RPMI7951 (cell line): ENCODE data around the gene CACNA1S. TPM values are rescaled to one million over a fixed set of nuclear protein-coding genes. Genes with fewer than 3 reads are reported as not detected.

ENCODE experiments used
- DNase-seq: peaks from one replicate; pipeline ENCODE4 v3.0.0-alpha.2; 2012; ENCODE audit warnings: low read depth
- total RNA-seq: library from RNA; depleted of rRNA; stranded (reverse); fragments of >200 nt; shearing (Covaris generic); gene quantifications from 2 replicates; pipeline ENCODE4 v1.2.3, GENCODE V29; 2014; rRNA removed

Gene CACNA1S
- not detected in 2 replicates for total RNA-seq

DNA sequence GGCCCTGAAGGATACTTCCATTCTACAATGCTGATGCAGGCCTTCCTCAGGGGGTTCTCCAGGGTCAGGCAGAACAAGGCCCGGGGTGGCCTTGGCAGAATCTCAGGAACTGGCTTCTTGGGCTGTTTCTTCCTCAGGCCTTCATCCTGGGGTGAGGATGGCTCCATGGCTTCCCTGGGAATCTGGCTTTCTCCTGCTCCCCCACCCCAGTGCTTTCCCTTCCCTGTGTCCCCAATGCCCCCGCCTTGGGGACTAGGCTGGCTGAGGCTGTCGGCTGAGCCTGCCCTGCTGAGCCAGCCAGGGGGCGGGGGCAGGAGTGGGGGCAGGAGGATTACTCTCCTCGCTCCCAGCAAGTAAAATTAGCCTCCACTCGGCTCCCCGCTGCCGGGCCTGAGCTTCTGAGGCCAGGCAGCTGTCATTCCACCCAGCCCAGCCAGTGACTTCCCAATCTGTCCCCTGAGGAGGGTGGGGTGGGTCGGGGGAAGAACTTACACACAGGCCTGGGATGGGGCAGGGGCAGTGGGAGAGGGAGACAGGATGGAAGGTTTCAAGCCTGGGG, at the start of gene CACNA1S:
Gene CACNA1S, minus strand, starts transcription at position 254 of the 559 bp plus-strand sequence. Its CDS starts 87 bp downstream, at position 167.
- DNase-seq = no peak

GRCh38 chr1:201157949-201158348, 45.7 kb upstream of the CACNA1S start:
- DNase-seq = no peak

GRCh38 chr1:201156819-201157218, 44.6 kb upstream of the CACNA1S start:
- DNase-seq = no peak

DNA sequence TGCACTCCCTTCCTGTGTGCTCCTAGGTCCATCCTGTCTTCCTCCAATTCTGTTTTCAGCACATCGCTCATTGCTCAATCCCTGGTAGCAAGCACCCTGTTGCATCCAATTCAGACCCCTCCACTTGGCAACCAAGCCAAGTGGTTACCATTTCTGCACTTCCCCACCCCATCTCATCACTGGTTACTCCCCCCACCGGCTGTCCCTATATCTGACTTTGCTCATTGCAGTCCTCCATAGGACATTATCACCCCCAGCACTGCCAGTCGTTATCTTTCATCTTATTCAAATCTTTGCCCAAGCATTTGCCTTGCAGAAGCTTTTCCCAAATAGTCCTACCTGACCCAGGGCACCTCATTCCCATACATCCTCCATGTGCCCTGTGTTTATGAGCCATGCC, 44.1 kb upstream of the CACNA1S start:
- DNase-seq = no peak

DNA sequence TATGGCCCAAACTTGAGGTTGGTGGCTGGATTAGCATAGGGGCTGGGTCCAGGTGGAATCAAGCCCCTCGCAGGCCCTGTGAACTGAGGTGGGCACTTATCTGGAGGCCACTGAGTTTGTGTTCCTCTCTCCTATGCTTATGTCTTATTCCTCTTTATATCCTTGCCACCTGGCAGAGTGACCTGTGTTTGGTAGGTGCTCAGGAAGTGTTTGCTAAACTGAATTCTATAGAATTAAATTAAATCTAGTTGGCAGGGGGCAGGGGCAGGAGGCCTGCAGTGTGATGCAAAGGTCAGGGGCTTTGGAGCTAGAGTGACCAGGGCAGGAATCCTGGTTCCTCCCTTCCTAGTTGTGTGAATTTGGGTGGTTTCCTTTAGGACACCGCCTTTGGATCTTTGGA, 43.1 kb upstream of the CACNA1S start:
- no peak for DNase-seq

GRCh38 chr1:201154389-201155165, 42.4 kb upstream of the CACNA1S start, which contains the start of gene TMEM9:
TMEM9 (minus strand) TSS chr1:201154474; CDS start chr1:201153923, 551 bp downstream.
- DNase-seq = peak; percentile 89

DNA sequence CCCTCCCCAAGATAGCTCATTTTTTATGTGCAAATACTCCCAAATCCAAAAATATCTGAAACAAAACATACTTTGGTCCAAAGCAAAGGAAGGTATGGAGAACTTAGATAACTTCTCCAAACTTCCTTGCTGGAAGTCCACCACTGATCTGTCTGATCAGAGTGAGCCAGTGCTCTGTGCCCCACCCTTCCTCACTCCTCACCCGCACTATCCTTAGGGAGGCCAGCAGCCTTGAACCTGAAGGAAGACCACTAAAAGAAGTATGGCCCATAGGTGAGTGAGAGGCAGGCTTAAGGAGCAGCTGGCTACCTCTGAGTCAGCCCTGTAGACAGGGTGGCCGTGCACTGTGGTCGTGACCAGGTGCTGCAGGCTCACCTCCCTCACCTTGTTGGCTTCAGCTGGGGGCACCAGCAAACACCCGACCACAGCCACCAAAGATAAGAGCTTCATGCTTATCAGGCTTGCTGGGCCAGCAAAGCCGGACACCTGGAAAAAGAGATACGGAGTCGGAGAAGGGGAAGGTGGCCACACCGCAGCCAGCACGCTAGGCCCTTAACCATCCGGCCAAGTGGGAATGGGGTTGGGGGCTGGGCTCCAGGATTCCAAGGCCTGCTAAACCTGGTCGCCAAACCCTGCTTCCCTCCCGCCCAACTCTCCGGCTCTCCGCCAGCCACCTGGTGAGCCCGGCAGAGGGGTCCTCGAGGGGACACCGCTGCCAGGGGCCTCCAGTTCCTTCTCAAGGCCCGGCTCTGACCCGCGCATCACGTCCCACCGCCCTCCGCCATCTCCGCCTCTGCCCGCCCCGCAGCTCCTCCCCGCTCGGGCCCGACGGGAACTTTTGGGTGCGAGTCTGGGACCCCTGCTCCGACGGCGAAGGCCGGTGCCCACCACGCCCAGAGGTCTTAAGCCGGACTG, 41.5 kb upstream of the CACNA1S start:
- no peak for DNase-seq

- peak; percentile 29 for DNase-seq
Measured at GRCh38 chr1:201149400-201149799, 37.2 kb upstream of the CACNA1S start.

- no peak for DNase-seq
Measured at GRCh38 chr1:201147396-201148015, 35.3 kb upstream of the CACNA1S start.

DNA sequence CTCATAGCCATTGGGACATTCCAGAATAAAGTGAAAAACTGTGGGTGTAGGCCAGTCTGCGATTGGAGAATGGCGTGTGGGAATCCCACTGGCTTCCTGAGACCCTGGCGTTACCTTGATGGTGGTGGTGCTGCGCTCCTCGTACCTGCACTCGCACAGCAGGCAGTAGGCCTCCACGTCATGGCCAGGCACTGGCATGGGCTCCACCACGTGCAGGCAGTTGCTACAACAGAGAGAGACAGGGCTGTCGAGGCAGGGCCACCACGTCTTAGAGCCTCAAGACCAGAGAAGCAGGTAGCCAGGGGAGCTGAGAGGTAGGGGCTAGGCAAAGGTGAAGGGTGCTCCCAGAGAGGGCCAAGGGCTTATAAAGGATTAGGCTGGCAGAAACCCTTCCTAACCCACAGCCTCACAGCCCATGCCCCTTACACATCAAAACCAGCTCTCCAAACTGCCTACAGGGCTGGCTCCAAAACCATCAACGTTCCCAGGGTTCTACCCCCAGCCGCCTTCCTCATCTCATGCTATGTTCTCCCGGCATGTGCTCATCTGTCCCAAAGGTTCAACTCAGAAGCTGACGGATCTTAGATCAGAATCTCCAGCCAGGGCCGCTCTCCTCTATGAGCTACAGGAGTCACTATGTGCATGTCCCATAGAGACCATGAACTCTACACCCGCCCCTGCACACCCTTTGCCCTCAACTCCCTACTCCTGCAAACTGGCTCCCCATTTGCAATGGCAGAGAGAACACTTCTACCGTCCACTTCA, 34.6 kb upstream of the CACNA1S start:
- no peak for DNase-seq

GRCh38 chr1:201145816-201146215, 33.6 kb upstream of the CACNA1S start:
- DNase-seq = no peak

DNA sequence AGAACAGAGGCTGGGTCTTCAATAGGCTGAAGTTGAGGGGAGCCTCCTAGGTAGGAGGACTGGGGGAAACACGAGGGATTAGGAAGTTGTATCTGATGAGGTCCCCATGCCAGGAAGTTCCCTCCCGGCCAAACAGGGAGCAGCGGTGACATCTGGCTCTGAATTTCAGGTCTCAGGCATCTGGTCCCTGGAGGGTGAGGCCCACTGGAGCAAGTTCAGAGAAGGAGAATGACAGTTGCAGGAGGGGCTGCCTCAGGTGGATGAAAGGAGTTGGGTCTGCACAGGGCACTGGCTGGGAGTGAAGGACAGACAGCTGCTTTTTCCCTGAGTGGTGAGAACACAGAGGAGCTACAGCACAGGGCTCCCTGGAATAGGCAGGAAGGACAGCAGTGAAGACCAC, 32.9 kb upstream of the CACNA1S start:
- DNase-seq = no peak

DNA sequence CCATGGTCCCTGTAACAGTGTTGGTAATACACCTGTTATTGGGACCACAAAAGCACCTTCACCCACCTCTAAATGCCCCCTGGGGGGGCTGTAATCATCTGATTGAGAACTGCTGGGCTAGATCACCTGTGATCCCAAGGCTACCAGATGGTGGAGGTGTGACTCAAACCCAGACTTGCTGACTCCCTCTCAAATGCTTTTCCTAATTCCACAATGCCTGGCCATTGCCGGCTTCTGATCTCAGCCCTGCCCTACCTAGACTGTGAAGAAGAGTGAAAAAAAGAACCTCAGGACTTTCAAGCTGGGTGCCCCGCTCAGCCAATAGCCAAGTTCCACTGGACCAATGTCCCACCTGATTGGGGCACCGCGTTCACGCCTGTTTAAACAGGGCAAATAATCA, 32.5 kb upstream of the CACNA1S start:
- no peak for DNase-seq

DNA sequence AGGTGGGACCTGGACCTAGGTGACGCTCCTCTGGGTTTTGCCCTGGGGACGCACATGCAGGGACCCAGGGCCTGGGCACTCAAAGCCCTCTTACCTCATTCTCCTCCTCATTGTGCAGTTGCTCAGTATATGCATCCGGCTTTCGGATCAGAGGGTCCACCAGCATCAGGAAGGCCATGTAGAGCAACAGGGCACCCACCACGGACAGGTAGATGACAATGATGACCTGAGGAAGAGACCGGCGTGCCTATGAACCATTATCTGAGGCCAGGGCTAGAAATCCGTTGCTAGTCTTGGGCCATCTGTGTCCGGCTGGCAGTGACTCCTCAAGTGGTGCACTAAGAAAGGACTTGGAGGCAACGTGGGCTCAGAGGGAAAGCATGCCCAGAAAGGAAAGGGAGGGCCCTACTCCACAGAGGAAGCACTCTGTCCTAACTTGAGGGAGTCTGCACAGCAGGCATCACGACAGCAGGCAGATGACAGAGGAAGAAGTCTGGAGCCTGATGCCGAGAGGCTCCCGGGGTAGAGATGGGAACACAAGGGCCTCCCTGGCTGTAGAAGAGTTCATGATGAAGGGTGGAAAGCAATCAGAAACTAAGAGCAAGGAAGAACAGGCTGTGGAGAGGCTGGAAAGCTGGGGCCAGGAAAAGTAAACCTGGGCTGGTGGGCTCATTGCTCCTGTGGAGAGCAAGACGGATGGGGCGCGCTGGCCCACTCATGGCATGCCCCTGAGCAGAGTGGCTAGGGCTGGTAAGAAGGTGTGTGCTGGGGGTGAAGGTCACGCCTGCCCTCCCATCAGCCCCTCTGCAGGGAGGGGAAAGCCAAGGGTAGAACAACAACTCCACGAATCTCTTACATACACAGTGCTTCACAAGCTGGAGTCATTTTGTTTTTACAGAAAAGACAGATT, 31.8 kb upstream of the CACNA1S start:
- DNase-seq = no peak

DNA sequence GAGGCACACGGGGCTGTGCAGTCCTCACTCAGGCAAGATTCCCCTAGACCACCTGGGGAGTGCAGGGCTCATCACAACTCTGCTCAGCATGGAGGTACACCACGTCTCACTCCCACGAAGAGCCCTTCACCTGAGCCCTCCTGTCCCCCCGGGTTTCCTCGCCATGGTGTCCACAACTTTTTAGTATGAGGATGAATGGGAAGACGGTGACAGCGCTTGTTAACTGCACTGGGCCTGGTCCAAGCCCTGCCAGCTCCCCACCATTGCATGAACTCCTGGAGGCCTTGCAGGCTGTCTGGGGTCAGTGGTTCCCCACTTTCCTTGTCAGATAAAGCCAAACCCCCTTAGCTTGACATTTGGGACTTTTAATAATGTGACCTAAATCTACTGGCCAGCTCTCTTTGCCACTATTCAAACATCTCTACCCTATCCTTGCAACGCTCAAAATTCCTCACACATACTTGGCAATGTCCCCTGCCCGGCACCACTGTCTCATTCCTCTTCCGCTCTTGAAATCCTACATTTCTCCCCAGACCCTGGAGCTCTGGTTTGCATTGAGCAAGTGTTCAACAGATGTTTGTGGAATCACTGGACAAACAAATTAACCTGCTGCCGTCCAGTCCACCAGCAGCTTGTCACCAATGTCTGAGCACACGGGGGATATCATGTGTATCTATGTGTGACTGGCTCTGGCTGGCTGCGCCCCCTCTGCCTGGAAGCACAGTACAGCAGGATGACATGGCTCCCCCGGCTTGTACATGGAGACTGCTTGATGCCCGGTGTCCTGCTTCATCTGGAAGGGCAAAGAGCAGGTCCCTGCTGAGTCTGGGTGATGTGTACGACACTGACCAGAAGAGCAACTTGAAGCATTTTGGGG, 30.9 kb upstream of the CACNA1S start:
- no peak for DNase-seq

DNA sequence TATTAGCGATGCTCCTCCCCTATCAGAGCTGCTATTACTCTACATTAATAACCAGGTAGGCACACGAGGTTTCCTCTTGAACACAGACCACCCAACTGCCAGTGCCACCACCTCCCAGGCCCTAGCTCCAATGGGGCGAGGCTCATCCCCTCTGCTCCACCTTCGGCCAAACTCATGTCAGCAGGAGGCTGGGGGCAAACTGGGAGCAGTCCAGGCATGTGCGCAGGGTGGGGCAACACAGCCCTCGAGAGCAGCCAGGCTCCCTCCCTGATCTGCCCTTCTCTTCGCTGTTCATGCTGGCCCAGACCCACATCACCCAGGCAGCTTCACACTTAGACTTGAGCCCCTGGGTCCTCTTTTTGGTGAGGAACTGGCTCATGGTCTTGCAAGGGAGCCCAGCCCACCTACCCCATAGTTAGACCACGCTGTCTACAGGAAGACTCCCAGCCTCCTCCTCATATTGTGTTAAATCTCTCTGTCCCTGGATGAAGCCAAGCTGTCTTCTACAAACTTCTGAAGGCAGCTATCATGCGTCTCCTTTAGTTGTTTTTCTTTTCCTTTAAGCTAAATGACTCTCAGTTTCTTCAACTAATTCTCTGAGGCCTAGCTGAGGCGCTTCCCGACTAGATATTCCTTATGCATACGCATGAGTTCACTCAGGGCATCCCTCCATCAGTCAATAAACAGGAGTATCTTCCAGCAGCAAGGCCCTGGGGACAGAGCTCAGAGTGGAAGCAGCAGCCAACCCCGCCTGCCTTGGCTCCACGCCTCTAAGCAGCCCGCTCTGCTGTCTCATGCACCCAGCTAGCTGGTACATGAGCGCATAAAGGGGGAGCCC, 30.0 kb upstream of the CACNA1S start:
- no peak for DNase-seq

DNA sequence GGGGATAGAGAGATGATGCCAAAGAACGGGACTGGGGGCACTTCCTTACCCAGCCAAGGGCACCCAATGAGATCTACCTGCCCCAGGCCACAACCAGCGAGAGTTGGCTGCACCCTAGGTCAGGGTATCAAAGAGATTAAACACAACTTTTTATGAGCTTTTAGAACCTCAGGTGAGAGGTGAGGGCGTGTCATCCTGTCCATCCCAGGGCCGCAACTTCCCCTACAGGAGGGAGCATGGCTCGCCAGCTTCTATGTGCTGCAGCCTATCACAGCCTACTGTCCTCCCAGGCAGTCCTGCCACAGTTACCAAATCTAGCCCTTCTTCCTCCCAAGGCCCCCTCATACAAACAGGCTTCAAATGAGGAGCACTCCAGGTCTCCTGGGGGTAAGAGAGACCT, 29.2 kb upstream of the CACNA1S start:
- DNase-seq = no peak

- no peak for DNase-seq
Measured at GRCh38 chr1:201140941-201141260, 28.7 kb upstream of the CACNA1S start.
